ENCODE measurements around the gene LRRC3C.
"Not testable (repeated sequence)": the region's sequence is repeated elsewhere in the genome, so short reads cannot be mapped to it uniquely, and the experiment has no call there.

- TF ChIP-seq, protein P1, sequence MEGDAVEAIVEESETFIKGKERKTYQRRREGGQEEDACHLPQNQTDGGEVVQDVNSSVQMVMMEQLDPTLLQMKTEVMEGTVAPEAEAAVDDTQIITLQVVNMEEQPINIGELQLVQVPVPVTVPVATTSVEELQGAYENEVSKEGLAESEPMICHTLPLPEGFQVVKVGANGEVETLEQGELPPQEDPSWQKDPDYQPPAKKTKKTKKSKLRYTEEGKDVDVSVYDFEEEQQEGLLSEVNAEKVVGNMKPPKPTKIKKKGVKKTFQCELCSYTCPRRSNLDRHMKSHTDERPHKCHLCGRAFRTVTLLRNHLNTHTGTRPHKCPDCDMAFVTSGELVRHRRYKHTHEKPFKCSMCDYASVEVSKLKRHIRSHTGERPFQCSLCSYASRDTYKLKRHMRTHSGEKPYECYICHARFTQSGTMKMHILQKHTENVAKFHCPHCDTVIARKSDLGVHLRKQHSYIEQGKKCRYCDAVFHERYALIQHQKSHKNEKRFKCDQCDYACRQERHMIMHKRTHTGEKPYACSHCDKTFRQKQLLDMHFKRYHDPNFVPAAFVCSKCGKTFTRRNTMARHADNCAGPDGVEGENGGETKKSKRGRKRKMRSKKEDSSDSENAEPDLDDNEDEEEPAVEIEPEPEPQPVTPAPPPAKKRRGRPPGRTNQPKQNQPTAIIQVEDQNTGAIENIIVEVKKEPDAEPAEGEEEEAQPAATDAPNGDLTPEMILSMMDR (IDR thresholded peaks at IDR 0.05; ENCODE audit: poor library complexity), result not testable (repeated sequence)
- not testable (repeated sequence) for TF ChIP-seq EZH2phosphoT487 (IDR thresholded peaks at IDR 0.05; ENCODE audit: low read depth, severe bottlenecking, unreplicated experiment); EZH2 (IDR thresholded peaks at IDR 0.05; ENCODE audit: borderline replicate concordance)
These were observed 20.9 kb downstream of the LRRC3C start for GRCh38 chr17:39948489-39948828.

Data from hepatocyte (in vitro differentiated cells).